HepG2 (cell line): ENCODE data around the gene CHAF1A. TPM values are rescaled to one million over a fixed set of nuclear protein-coding genes. Genes with fewer than 3 reads are reported as not detected.

Experiments
- ATAC-seq: fragments of 200-7000 bp; cut with Tn5 transposase; 3 replicates; pipeline ENCODE4 v1.9.1; 2020; ENCODE audit warnings: mild to moderate bottlenecking, moderate library complexity
- BruUV-seq: library from RNA; stranded (reverse); fragments of 400-500 nt; replicated peaks from 2 replicates; lab custom pipeline; 2021; lab: Mats Ljungman, UMichigan
- CTCF ChIA-PET: fragments of 300-600 bp; formaldehyde crosslinking; extraction: SDS; loops from one replicate; lab custom pipeline; 2021; ENCODE audit warnings: low total read pairs, inconsistent platforms, low intra/inter-chr PET ratio; lab: Yijun Ruan, JAX
- POLR2A ChIA-PET: fragments of 350-600 bp; sonication (Branson Sonifier 250); formaldehyde crosslinking; loops from one replicate; lab custom pipeline; 2020; ENCODE audit warnings: antibody characterized with exemption, inconsistent platforms; lab: Yijun Ruan, JAX
- DNase-seq: peaks from one replicate; pipeline ENCODE4 v3.0.0-alpha.2; 2015; ENCODE audit warnings: low spot score
- FAIRE-seq: peaks from 3 replicates; lab custom pipeline; 2011; peaks lifted over from hg19 to GRCh38; lab: Jason Lieb, UNC
- H2AFZ ChIP-seq: one replicate; pipeline ENCODE4 v1.6.1; 2011; ENCODE audit warnings: low read length, inconsistent platforms
- H3K27ac ChIP-seq: fragments of 300-600 bp; 3 replicates; pipeline ENCODE4 v1.8.0; 2011; ENCODE audit warnings: mixed run types, mild to moderate bottlenecking, mixed read lengths, low read length, inconsistent platforms; ENCODE audit not compliant: insufficient read depth; ENCODE audit errors: extremely low read length
- H3K27me3 ChIP-seq, 2 experiments: fragments of 200-600 bp in 1 of 2; 2 replicates in 1 of 2; 3 replicates in 1 of 2; pipeline versions ENCODE4 v1.6.0 to v1.8.0; 2011; ENCODE audit warnings: low read length in 2 of 2, mild to moderate bottlenecking in 2 of 2, moderate library complexity in 2 of 2, inconsistent platforms in 1 of 2; ENCODE audit not compliant: insufficient read depth in 2 of 2, control insufficient read depth in 1 of 2
- H3K36me3 ChIP-seq, 2 experiments: fragments of 200-600 bp in 1 of 2; replicated peaks in 1 of 2; 2 replicates in 1 of 2; 3 replicates in 1 of 2; pipeline versions ENCODE4 v1.5.1 to v1.8.0; 2011; ENCODE audit warnings: low read length in 2 of 2, inconsistent platforms in 1 of 2; ENCODE audit not compliant: insufficient read depth in 2 of 2, control insufficient read depth in 1 of 2
- H3K4me1 ChIP-seq: 2 replicates; pipeline ENCODE4 v1.5.1; 2012; ENCODE audit warnings: low read length, inconsistent platforms; ENCODE audit not compliant: insufficient read depth
- H3K4me2 ChIP-seq: 2 replicates; pipeline ENCODE4 v1.6.0; 2011; ENCODE audit warnings: low read depth, low read length, inconsistent platforms
- H3K4me3 ChIP-seq, 3 experiments: fragments of 200-600 bp in 1 of 3; sonication (generic), shearing (Covaris generic) in 1 of 3; replicated peaks in 1 of 3; 2 replicates each; pipeline ENCODE4 v1.5.1; 2011 to 2016; ENCODE audit warnings: low read length in 3 of 3, inconsistent platforms in 2 of 3, low read depth in 2 of 3, mild to moderate bottlenecking in 2 of 3, control low read depth in 1 of 3, mixed read lengths in 1 of 3; ENCODE audit not compliant: insufficient read depth in 1 of 3
- H3K79me2 ChIP-seq: one replicate; pipeline ENCODE4 v1.6.1; 2011; ENCODE audit warnings: low read length, inconsistent platforms; ENCODE audit not compliant: insufficient read depth
- H3K9ac ChIP-seq: 2 replicates; pipeline ENCODE4 v1.6.0; 2011; ENCODE audit warnings: mild to moderate bottlenecking, low read depth, low read length, inconsistent platforms; ENCODE audit not compliant: insufficient read depth
- H3K9me3 ChIP-seq: 2 replicates; pipeline ENCODE4 v1.5.1; 2012; ENCODE audit warnings: mild to moderate bottlenecking, low read length
- H4K20me1 ChIP-seq: 2 replicates; pipeline ENCODE4 v1.6.0; 2011; ENCODE audit warnings: inconsistent platforms, mild to moderate bottlenecking, low read length, moderate library complexity; ENCODE audit not compliant: insufficient read depth
- FOXA1 ChIP-seq, 2 experiments: fragments of 450-650 bp in 1 of 2; sonication (generic) in 1 of 2; formaldehyde crosslinking in 1 of 2; IDR thresholded peaks; 2 replicates each; pipeline versions ENCODE4 v1.4.0 to v1.6.1; 2016 to 2020; ENCODE audit warnings: missing genetic modification reagents in 1 of 2
- KDM6A ChIP-seq: IDR thresholded peaks from 2 replicates; pipeline ENCODE4 v1.6.1; 2016; ENCODE audit warnings: low read depth
- NONO ChIP-seq, 2 experiments: fragments of 450-650 bp in 1 of 2; sonication (generic) in 1 of 2; formaldehyde crosslinking in 1 of 2; IDR thresholded peaks in 1 of 2; conservative IDR thresholded peaks in 1 of 2; 2 replicates each; pipeline versions ENCODE4 v1.6.1 to v1.8.0; 2017 to 2022; ENCODE audit warnings: mild to moderate bottlenecking in 1 of 2, missing genetic modification reagents in 1 of 2, moderate library complexity in 1 of 2
- SPEN ChIP-seq: sonication (generic); formaldehyde crosslinking; IDR thresholded peaks from 2 replicates; pipeline ENCODE4 v1.5.1; 2020; ENCODE audit warnings: low read depth, mild to moderate bottlenecking, missing genetic modification reagents
- TBL1XR1 ChIP-seq: fragments of 150-350 bp; IDR thresholded peaks from 2 replicates; pipeline ENCODE4 v1.6.1; 2014; ENCODE audit warnings: borderline replicate concordance, low read length; ENCODE audit not compliant: partially characterized antibody
- ZFP82 ChIP-seq: sonication (generic); formaldehyde crosslinking; IDR thresholded peaks from 2 replicates; pipeline ENCODE4 v1.5.1; 2020; ENCODE audit warnings: mild to moderate bottlenecking, missing genetic modification reagents, borderline replicate concordance
- ZNF17 ChIP-seq: sonication (generic); formaldehyde crosslinking; IDR thresholded peaks from 2 replicates; pipeline ENCODE4 v1.5.0; 2020; ENCODE audit warnings: mild to moderate bottlenecking, missing genetic modification reagents
- ZNF768 ChIP-seq: sonication (generic); formaldehyde crosslinking; IDR thresholded peaks from 2 replicates; pipeline ENCODE4 v1.4.0; 2020; ENCODE audit warnings: missing genetic modification reagents
- ZNF772 ChIP-seq: sonication (generic); formaldehyde crosslinking; IDR thresholded peaks from 2 replicates; pipeline ENCODE4 v1.5.0; 2020; ENCODE audit warnings: mild to moderate bottlenecking, missing genetic modification reagents
- WGBS: methylation state at CpG from one replicate; pipeline ENCODE4 v1.1.6; 2017; ENCODE audit warnings: low lambda C conversion rate; 5-methylcytosine and 5-hydroxymethylcytosine counted together
- in situ Hi-C: cut with HindIII; loops from 2 replicates; pipeline ENCODE4 v1.10.0; 2017; ENCODE audit warnings: low pct_unique_long_range_greater_than_20kb; ENCODE audit not compliant: extremely low pct_ligation_motif_present
- intact Hi-C: fragments of 100-400 bp; cut with micrococcal nuclease; formaldehyde crosslinking; loops from one replicate; pipeline ENCODE4 v1.10.0; 2022; ENCODE audit not compliant: unreplicated experiment
- polyA plus RNA-seq, 8 experiments: library from polyadenylated mRNA; depleted of rRNA in 3 of 8; stranded (reverse) in 7 of 8; unstranded in 1 of 8; fragments of >200 nt; fragmentation: Illumina TruSeq in 4 of 8; extraction: Trizol in 4 of 8; gene quantifications; 2 replicates each; pipeline versions ENCODE4 v1.2.1 to v1.2.3, GENCODE V29; 2011 to 2016; ENCODE audit warnings: low read depth in 4 of 8, missing spikeins in 1 of 8, mixed read lengths in 1 of 8; ENCODE audit not compliant: insufficient read depth in 1 of 8
- total RNA-seq, 5 experiments: library from RNA; depleted of rRNA; stranded (reverse); fragments of >200 nt; fragmentation: Illumina TruSeq; extraction: Trizol; gene quantifications; 2 replicates each; pipeline ENCODE4 v1.2.3, GENCODE V29; 2016; ENCODE audit warnings: low read depth in 1 of 5

CHAF1A gene
- total and polyA plus RNA-seq, 2 of the 13 experiments (the other 11 are each of a cell fraction or from before 2014, with no cell fraction given): 11.0 to 34.8 TPM

- CTCF ChIA-PET: interaction anchor here (3.1 kb wide), 1 partner anchor 24 kb away, joined by 27 read pairs; the partner anchor contains the start of genes CHAF1A and SH3GL1
- DNase-seq (no peak), FAIRE-seq (no peak), ATAC-seq (no peak)
- WGBS: 94% methylated on average over 10 of the region's 10 CpGs
- H3K4me1 ChIP-seq: peaks cover 42% of the 10 kb centered on the region
- H3K4me3 ChIP-seq: no peak overlapping the region
- peaks cover 2 to 24% of the 10 kb centered on the region in 2 experiments; a peak in 4 of 5 replicates for H3K36me3 ChIP-seq
- POLR2A ChIA-PET: interaction anchor here (1.2 to 4.8 kb wide), 3 partner anchors 15 to 34 kb away, joined by 3 to 64 read pairs (median 30); partner anchors contain the start of gene MPND
- in situ Hi-C loops (no loop called here), intact Hi-C loops (no loop called here)
- no TSS peak for BruUV-seq
- no peaks in the 10 kb centered on the region for H3K9me3 ChIP-seq
- H3K79me2 ChIP-seq: peaks cover 71% of the 10 kb centered on the region
- peaks cover 6% of the 10 kb centered on the region; the same call in 1 of the 2 replicates for H4K20me1 ChIP-seq
- H2AFZ ChIP-seq: no peak overlapping the region
- peak overlapping the region; percentile 84 for H3K27ac ChIP-seq
- H3K4me2 ChIP-seq: no peak overlapping the region
- no peaks in the 10 kb centered on the region for H3K27me3 ChIP-seq
- TF ChIP-seq ZFP82 (CRISPR knock-in tag) (no peak), ZNF17 (CRISPR knock-in tag) (no peak), SPEN (no peak), NONO (IDR thresholded peaks at IDR 0.05) (no peak), NONO (CRISPR knock-in tag; conservative IDR thresholded peaks at IDR 0.05) (no peak), TBL1XR1 (no peak), KDM6A (CRISPR knock-in tag) (no peak), ZNF772 (no peak), ZNF768 (CRISPR knock-in tag) (no peak), FOXA1 (IDR thresholded peaks at IDR 0.05) (no peak), FOXA1 (CRISPR knock-in tag; IDR thresholded peaks at IDR 0.05) (no peak)
- no peak overlapping the region for H3K9ac ChIP-seq
Measured at GRCh38 chr19:4376671-4376990, 25.8 kb upstream of the CHAF1A start.
